Measurements from ENCODE around the gene MMP2.

The MMP2 gene

GRCh38 chr16:55526441-55526840, 47.4 kb downstream of the MMP2 start:
- H3K4me3 ChIP-seq (ENCODE audit: low read length): no peak overlapping the region
- peaks cover 12% of the 10 kb centered on the region; the same call in 1 of the 2 replicates for H3K36me3 ChIP-seq (ENCODE audit: insufficient read depth, low read length)
- no peak overlapping the region for H3K9ac ChIP-seq (ENCODE audit: low read depth, low read length)
- no peak overlapping the region for H3K27ac ChIP-seq (ENCODE audit: low read depth, low read length)
- no CpG with 5 or more reads among the region's 2 CpGs for WGBS
- 0 out of 2 replicates have a peak, but pooled peaks cover 5% of the 10 kb centered on the region for H3K4me1 ChIP-seq (ENCODE audit: insufficient read depth, low read length)
- peaks cover 12% of the 10 kb centered on the region; the same call in 1 of the 2 replicates for H3K9me3 ChIP-seq (ENCODE audit: insufficient read depth, low read depth, low read length)
- H3K27me3 ChIP-seq (ENCODE audit: insufficient read depth, low read length): no peaks in the 10 kb centered on the region

- Histone ChIP-seq H3K27ac (ENCODE audit: low read depth, low read length) (no peak overlapping the region), H3K27me3 (ENCODE audit: insufficient read depth, low read length) (no peaks in the 10 kb centered on the region), H3K36me3 (ENCODE audit: insufficient read depth, low read length) (peaks cover 14% of the 10 kb centered on the region; the same call in 1 of the 2 replicates), H3K4me1 (ENCODE audit: insufficient read depth, low read length) (0 out of 2 replicates have a peak, but pooled peaks cover 5% of the 10 kb centered on the region), H3K4me3 (ENCODE audit: low read length) (no peak overlapping the region), H3K9me3 (ENCODE audit: insufficient read depth, low read depth, low read length) (no peaks in the 10 kb centered on the region), H3K9ac (ENCODE audit: low read depth, low read length) (no peak overlapping the region)
Observed at GRCh38 chr16:55527885-55528284, 48.9 kb downstream of the MMP2 start.

- no peaks in the 10 kb centered on the region for H3K27me3 ChIP-seq (ENCODE audit: insufficient read depth, low read length)
- H3K9ac ChIP-seq (ENCODE audit: low read depth, low read length): no peak overlapping the region
- H3K4me1 ChIP-seq (ENCODE audit: insufficient read depth, low read length): 0 out of 2 replicates have a peak, but pooled peaks cover 5% of the 10 kb centered on the region
- H3K9me3 ChIP-seq (ENCODE audit: insufficient read depth, low read depth, low read length): no peaks in the 10 kb centered on the region
- no peak overlapping the region for H3K4me3 ChIP-seq (ENCODE audit: low read length)
- WGBS: 88% methylated on average over 2 of the region's 2 CpGs
- H3K36me3 ChIP-seq (ENCODE audit: insufficient read depth, low read length): peaks cover 14% of the 10 kb centered on the region; the same call in 1 of the 2 replicates
- no peak overlapping the region for H3K27ac ChIP-seq (ENCODE audit: low read depth, low read length)
Observed at GRCh38 chr16:55529018-55529417, 50.0 kb downstream of the MMP2 start.

GRCh38 chr16:55530316-55530856, 51.4 kb downstream of the MMP2 start:
- H3K4me1 ChIP-seq (ENCODE audit: insufficient read depth, low read length): no peaks in the 10 kb centered on the region
- peaks cover 14% of the 10 kb centered on the region; the same call in 1 of the 2 replicates for H3K36me3 ChIP-seq (ENCODE audit: insufficient read depth, low read length)
- H3K4me3 ChIP-seq (ENCODE audit: low read length): no peak overlapping the region
- H3K27ac ChIP-seq (ENCODE audit: low read depth, low read length): no peak overlapping the region
- H3K9me3 ChIP-seq (ENCODE audit: insufficient read depth, low read depth, low read length): no peaks in the 10 kb centered on the region
- H3K9ac ChIP-seq (ENCODE audit: low read depth, low read length): no peak overlapping the region
- WGBS: no CpG with 5 or more reads among the region's 1 CpG
- no peaks in the 10 kb centered on the region for H3K27me3 ChIP-seq (ENCODE audit: insufficient read depth, low read length)

GRCh38 chr16:55532227-55532626, 53.2 kb downstream of the MMP2 start:
- no peak overlapping the region for H3K9ac ChIP-seq (ENCODE audit: low read depth, low read length)
- H3K9me3 ChIP-seq (ENCODE audit: insufficient read depth, low read depth, low read length): no peaks in the 10 kb centered on the region
- H3K27me3 ChIP-seq (ENCODE audit: insufficient read depth, low read length): no peaks in the 10 kb centered on the region
- H3K36me3 ChIP-seq (ENCODE audit: insufficient read depth, low read length): peaks cover 14% of the 10 kb centered on the region; the same call in 1 of the 2 replicates
- no peaks in the 10 kb centered on the region for H3K4me1 ChIP-seq (ENCODE audit: insufficient read depth, low read length)
- H3K4me3 ChIP-seq (ENCODE audit: low read length): no peak overlapping the region
- WGBS: no CpG with 5 or more reads among the region's 1 CpG
- H3K27ac ChIP-seq (ENCODE audit: low read depth, low read length): no peak overlapping the region

- H3K27ac ChIP-seq (ENCODE audit: low read depth, low read length): no peak overlapping the region
- WGBS: 91% methylated on average over 2 of the region's 2 CpGs
- H3K9ac ChIP-seq (ENCODE audit: low read depth, low read length): no peak overlapping the region
- H3K36me3 ChIP-seq (ENCODE audit: insufficient read depth, low read length): peaks cover 9% of the 10 kb centered on the region; the same call in 1 of the 2 replicates
- no peaks in the 10 kb centered on the region for H3K4me1 ChIP-seq (ENCODE audit: insufficient read depth, low read length)
- no peaks in the 10 kb centered on the region for H3K27me3 ChIP-seq (ENCODE audit: insufficient read depth, low read length)
- H3K9me3 ChIP-seq (ENCODE audit: insufficient read depth, low read depth, low read length): no peaks in the 10 kb centered on the region
- no peak overlapping the region for H3K4me3 ChIP-seq (ENCODE audit: low read length)
Observed at GRCh38 chr16:55534756-55535155, 55.8 kb downstream of the MMP2 start.

GRCh38 chr16:55539049-55539448, 60.1 kb downstream of the MMP2 start:
- Histone ChIP-seq H3K27ac (ENCODE audit: low read depth, low read length) (no peak overlapping the region), H3K4me3 (ENCODE audit: low read length) (no peak overlapping the region), H3K27me3 (ENCODE audit: insufficient read depth, low read length) (no peaks in the 10 kb centered on the region), H3K9me3 (ENCODE audit: insufficient read depth, low read depth, low read length) (no peaks in the 10 kb centered on the region), H3K9ac (ENCODE audit: low read depth, low read length) (no peak overlapping the region), H3K36me3 (ENCODE audit: insufficient read depth, low read length) (no peaks in the 10 kb centered on the region), H3K4me1 (ENCODE audit: insufficient read depth, low read length) (no peaks in the 10 kb centered on the region)
- 100% methylated on average over 1 of the region's 5 CpGs for WGBS

- no peak overlapping the region for H3K4me3 ChIP-seq (ENCODE audit: low read length)
- H3K27me3 ChIP-seq (ENCODE audit: insufficient read depth, low read length): no peaks in the 10 kb centered on the region
- 88% methylated on average over 1 of the region's 1 CpG for WGBS
- no peak overlapping the region for H3K9ac ChIP-seq (ENCODE audit: low read depth, low read length)
- H3K9me3 ChIP-seq (ENCODE audit: insufficient read depth, low read depth, low read length): no peaks in the 10 kb centered on the region
- no peaks in the 10 kb centered on the region for H3K4me1 ChIP-seq (ENCODE audit: insufficient read depth, low read length)
- no peak overlapping the region for H3K27ac ChIP-seq (ENCODE audit: low read depth, low read length)
- no peaks in the 10 kb centered on the region for H3K36me3 ChIP-seq (ENCODE audit: insufficient read depth, low read length)
Observed at GRCh38 chr16:55539488-55539887, 60.5 kb downstream of the MMP2 start.

- Histone ChIP-seq H3K27ac (ENCODE audit: low read depth, low read length) (no peak overlapping the region), H3K27me3 (ENCODE audit: insufficient read depth, low read length) (no peaks in the 10 kb centered on the region), H3K9me3 (ENCODE audit: insufficient read depth, low read depth, low read length) (no peaks in the 10 kb centered on the region), H3K9ac (ENCODE audit: low read depth, low read length) (no peak overlapping the region), H3K4me1 (ENCODE audit: insufficient read depth, low read length) (no peaks in the 10 kb centered on the region), H3K36me3 (ENCODE audit: insufficient read depth, low read length) (no peaks in the 10 kb centered on the region), H3K4me3 (ENCODE audit: low read length) (no peak overlapping the region)
- WGBS: 90% methylated on average over 1 of the region's 1 CpG
Observed at GRCh38 chr16:55540221-55540620, 61.2 kb downstream of the MMP2 start.

- WGBS: 96% methylated on average over 1 of the region's 1 CpG
- H3K36me3 ChIP-seq (ENCODE audit: insufficient read depth, low read length): no peaks in the 10 kb centered on the region
- no peaks in the 10 kb centered on the region for H3K9me3 ChIP-seq (ENCODE audit: insufficient read depth, low read depth, low read length)
- no peak overlapping the region for H3K4me3 ChIP-seq (ENCODE audit: low read length)
- H3K27ac ChIP-seq (ENCODE audit: low read depth, low read length): no peak overlapping the region
- no peak overlapping the region for H3K9ac ChIP-seq (ENCODE audit: low read depth, low read length)
- H3K27me3 ChIP-seq (ENCODE audit: insufficient read depth, low read length): no peaks in the 10 kb centered on the region
- no peaks in the 10 kb centered on the region for H3K4me1 ChIP-seq (ENCODE audit: insufficient read depth, low read length)
Observed at GRCh38 chr16:55542459-55543082, 63.6 kb downstream of the MMP2 start.

GRCh38 chr16:55543472-55543871, 64.5 kb downstream of the MMP2 start:
- WGBS: 67% methylated on average over 2 of the region's 2 CpGs
- Histone ChIP-seq H3K36me3 (ENCODE audit: insufficient read depth, low read length) (no peaks in the 10 kb centered on the region), H3K9ac (ENCODE audit: low read depth, low read length) (no peak overlapping the region), H3K27ac (ENCODE audit: low read depth, low read length) (no peak overlapping the region), H3K4me3 (ENCODE audit: low read length) (no peak overlapping the region), H3K27me3 (ENCODE audit: insufficient read depth, low read length) (no peaks in the 10 kb centered on the region), H3K4me1 (ENCODE audit: insufficient read depth, low read length) (no peaks in the 10 kb centered on the region), H3K9me3 (ENCODE audit: insufficient read depth, low read depth, low read length) (no peaks in the 10 kb centered on the region)

All from HUES64 (cell line).